ENCODE results near the gene CD22.

GRCh38 chr19:35365303-35365702 lies 36.3 kb downstream of the CD22 start:
- no peak for TF ChIP-seq CTCF (conservative IDR thresholded peaks at IDR 0.05; ENCODE audit: low read depth, low read length)
- no peak for TF ChIP-seq RCOR1 (IDR thresholded peaks at IDR 0.05; ENCODE audit: insufficient replicate concordance, low read length)
- TF ChIP-seq MXI1 (IDR thresholded peaks at IDR 0.05; ENCODE audit: borderline replicate concordance, low read depth, low read length) = no peak
- no peak for TF ChIP-seq POLR2A (IDR thresholded peaks at IDR 0.05; ENCODE audit: low read depth, low read length)
- TF ChIP-seq ELK1 (IDR thresholded peaks at IDR 0.05; ENCODE audit: borderline replicate concordance, low read depth, low read length) = no peak
- TF ChIP-seq BHLHE40 (IDR thresholded peaks at IDR 0.05; ENCODE audit: low read depth, low read length) = no peak
- no peak for TF ChIP-seq RAD21 (IDR thresholded peaks at IDR 0.05; ENCODE audit: low read length)
- no peak for TF ChIP-seq RFX5 (IDR thresholded peaks at IDR 0.05; ENCODE audit: low read depth, low read length)
- TF ChIP-seq CEBPB (IDR thresholded peaks at IDR 0.05; ENCODE audit: low read depth, low read length) = no peak
- no peak for TF ChIP-seq SMC3 (IDR thresholded peaks at IDR 0.05; ENCODE audit: low read depth, low read length)
- no peak for TF ChIP-seq USF2 (IDR thresholded peaks at IDR 0.05; ENCODE audit: low read depth, low read length)
- no peak for TF ChIP-seq NFE2L2 (IDR thresholded peaks at IDR 0.05; ENCODE audit: low read depth, low read length)

All from IMR-90 (cell line).